HepG2 (cell line): Measurements from ENCODE around the gene STRADA. TPM values are rescaled to one million over a fixed set of nuclear protein-coding genes. Genes with fewer than 3 reads are reported as not detected.
A peak's percentile ranks its signal among the peaks of the same experiment; 100 is the strongest.

ENCODE experiments used
- AKAP8 ChIP-seq: sonication (generic); formaldehyde crosslinking; IDR thresholded peaks from 2 replicates; pipeline ENCODE4 v1.5.1; 2020; ENCODE audit warnings: mild to moderate bottlenecking, missing genetic modification reagents
- BRD4 ChIP-seq: sonication (generic); formaldehyde crosslinking; IDR thresholded peaks from 2 replicates; pipeline ENCODE4 v1.4.0; 2020; ENCODE audit warnings: missing genetic modification reagents
- CBFB ChIP-seq: sonication (generic); formaldehyde crosslinking; IDR thresholded peaks from 2 replicates; pipeline ENCODE4 v1.4.0; 2020; ENCODE audit warnings: missing genetic modification reagents
- MAZ ChIP-seq, 2 experiments: sonication (generic) in 1 of 2; formaldehyde crosslinking in 1 of 2; IDR thresholded peaks; 2 replicates each; pipeline versions ENCODE4 v1.5.0 to v1.6.1; 2012 to 2020; ENCODE audit warnings: low read depth in 2 of 2, mild to moderate bottlenecking in 2 of 2, borderline replicate concordance in 1 of 2, improper control_type of control experiment in 1 of 2, low read length in 1 of 2, missing genetic modification reagents in 1 of 2, moderate library complexity in 1 of 2
- MEIS1 ChIP-seq: sonication (generic); formaldehyde crosslinking; IDR thresholded peaks from 2 replicates; pipeline ENCODE4 v1.9.0; 2021; ENCODE audit warnings: mild to moderate bottlenecking, missing genetic modification reagents, moderate library complexity, borderline replicate concordance
- NFYC ChIP-seq: IDR thresholded peaks from 2 replicates; pipeline ENCODE4 v1.6.1; 2016; ENCODE audit warnings: missing genetic modification reagents, missing compliant biosample characterization
- SP5 ChIP-seq: IDR thresholded peaks from 2 replicates; pipeline ENCODE4 v1.6.1; 2016; ENCODE audit warnings: low read depth, borderline replicate concordance
- TAF15 ChIP-seq: fragments of 200-400 bp; formaldehyde crosslinking; IDR thresholded peaks from one replicate; pipeline ENCODE4 v1.6.1; 2018; ENCODE audit warnings: mild to moderate bottlenecking, low read depth, low read length; ENCODE audit not compliant: poor library complexity, severe bottlenecking
- TRIM24 ChIP-seq: sonication (generic); formaldehyde crosslinking; IDR thresholded peaks from 2 replicates; pipeline ENCODE4 v1.8.0; 2022; ENCODE audit warnings: mild to moderate bottlenecking, missing genetic modification reagents
- ZBTB8A ChIP-seq: sonication (generic); formaldehyde crosslinking; IDR thresholded peaks from 2 replicates; pipeline ENCODE4 v1.4.0; 2020; ENCODE audit warnings: mild to moderate bottlenecking, low read depth, missing genetic modification reagents, borderline replicate concordance
- ZFYVE20 ChIP-seq: sonication (generic); formaldehyde crosslinking; IDR thresholded peaks from 2 replicates; pipeline ENCODE4 v1.8.0; 2023; ENCODE audit warnings: low read depth, mild to moderate bottlenecking, moderate library complexity, missing genetic modification reagents, borderline replicate concordance
- ZNF251 ChIP-seq: sonication (generic); formaldehyde crosslinking; IDR thresholded peaks from 2 replicates; pipeline ENCODE4 v1.9.0; 2021; ENCODE audit warnings: mild to moderate bottlenecking, missing genetic modification reagents
- ZNF34 ChIP-seq: sonication (generic); formaldehyde crosslinking; IDR thresholded peaks from 2 replicates; pipeline ENCODE4 v1.4.0; 2020; ENCODE audit warnings: mild to moderate bottlenecking, missing genetic modification reagents, borderline replicate concordance
- ZNF343 ChIP-seq: sonication (generic); formaldehyde crosslinking; IDR thresholded peaks from 2 replicates; pipeline ENCODE4 v1.4.0; 2020; ENCODE audit warnings: mild to moderate bottlenecking, missing genetic modification reagents
- ZNF547 ChIP-seq: sonication (generic); formaldehyde crosslinking; IDR thresholded peaks from 2 replicates; pipeline ENCODE4 v1.5.1; 2020; ENCODE audit warnings: mild to moderate bottlenecking, missing genetic modification reagents
- ZNF7 ChIP-seq: IDR thresholded peaks from 2 replicates; pipeline ENCODE4 v1.6.1; 2016; ENCODE audit warnings: missing biosample characterization, missing genetic modification reagents
- ZNF724P ChIP-seq: sonication (generic); formaldehyde crosslinking; IDR thresholded peaks from 2 replicates; pipeline ENCODE4 v1.8.0; 2022; ENCODE audit warnings: missing genetic modification reagents, borderline replicate concordance
- ZSCAN12 ChIP-seq: sonication (generic); formaldehyde crosslinking; IDR thresholded peaks from 2 replicates; pipeline ENCODE4 v1.9.0; 2021; ENCODE audit warnings: mild to moderate bottlenecking, missing genetic modification reagents
- polyA plus RNA-seq, 8 experiments: library from polyadenylated mRNA; depleted of rRNA in 3 of 8; stranded (reverse) in 7 of 8; unstranded in 1 of 8; fragments of >200 nt; fragmentation: Illumina TruSeq in 4 of 8; extraction: Trizol in 4 of 8; gene quantifications; 2 replicates each; pipeline versions ENCODE4 v1.2.1 to v1.2.3, GENCODE V29; 2011 to 2016; ENCODE audit warnings: low read depth in 4 of 8, missing spikeins in 1 of 8, mixed read lengths in 1 of 8; ENCODE audit not compliant: insufficient read depth in 1 of 8
- total RNA-seq, 5 experiments: library from RNA; depleted of rRNA; stranded (reverse); fragments of >200 nt; fragmentation: Illumina TruSeq; extraction: Trizol; gene quantifications; 2 replicates each; pipeline ENCODE4 v1.2.3, GENCODE V29; 2016; ENCODE audit warnings: low read depth in 1 of 5
- TF ChIP-seq, protein P1 (sequence below): sonication (generic); formaldehyde crosslinking; IDR thresholded peaks from 2 replicates; pipeline ENCODE4 v1.4.0; 2020; ENCODE audit warnings: missing genetic modification reagents
- TF ChIP-seq, protein P2 (sequence below): IDR thresholded peaks from 2 replicates; pipeline ENCODE4 v1.6.1; 2016; ENCODE audit warnings: missing genetic modification reagents, missing compliant biosample characterization
- TF ChIP-seq, protein P3 (sequence below): sonication (generic); formaldehyde crosslinking; IDR thresholded peaks from 2 replicates; pipeline ENCODE4 v1.4.0; 2020; ENCODE audit warnings: low read depth, mild to moderate bottlenecking, missing genetic modification reagents
- TF ChIP-seq, protein P4 (sequence below): sonication (generic); formaldehyde crosslinking; IDR thresholded peaks from 2 replicates; pipeline ENCODE4 v1.5.0; 2020; ENCODE audit warnings: missing genetic modification reagents, mild to moderate bottlenecking, borderline replicate concordance
- TF ChIP-seq, protein P5 (sequence below): sonication (generic); formaldehyde crosslinking; IDR thresholded peaks from 2 replicates; pipeline ENCODE4 v1.8.1; 2023; ENCODE audit warnings: mild to moderate bottlenecking, inconsistent platforms, moderate library complexity, missing genetic modification reagents, borderline replicate concordance

Gene STRADA
- total and polyA plus RNA-seq, 2 of the 13 experiments (the other 11 are each of a cell fraction or from before 2014, with no cell fraction given), result 17.6 to 17.9 TPM

DNA sequence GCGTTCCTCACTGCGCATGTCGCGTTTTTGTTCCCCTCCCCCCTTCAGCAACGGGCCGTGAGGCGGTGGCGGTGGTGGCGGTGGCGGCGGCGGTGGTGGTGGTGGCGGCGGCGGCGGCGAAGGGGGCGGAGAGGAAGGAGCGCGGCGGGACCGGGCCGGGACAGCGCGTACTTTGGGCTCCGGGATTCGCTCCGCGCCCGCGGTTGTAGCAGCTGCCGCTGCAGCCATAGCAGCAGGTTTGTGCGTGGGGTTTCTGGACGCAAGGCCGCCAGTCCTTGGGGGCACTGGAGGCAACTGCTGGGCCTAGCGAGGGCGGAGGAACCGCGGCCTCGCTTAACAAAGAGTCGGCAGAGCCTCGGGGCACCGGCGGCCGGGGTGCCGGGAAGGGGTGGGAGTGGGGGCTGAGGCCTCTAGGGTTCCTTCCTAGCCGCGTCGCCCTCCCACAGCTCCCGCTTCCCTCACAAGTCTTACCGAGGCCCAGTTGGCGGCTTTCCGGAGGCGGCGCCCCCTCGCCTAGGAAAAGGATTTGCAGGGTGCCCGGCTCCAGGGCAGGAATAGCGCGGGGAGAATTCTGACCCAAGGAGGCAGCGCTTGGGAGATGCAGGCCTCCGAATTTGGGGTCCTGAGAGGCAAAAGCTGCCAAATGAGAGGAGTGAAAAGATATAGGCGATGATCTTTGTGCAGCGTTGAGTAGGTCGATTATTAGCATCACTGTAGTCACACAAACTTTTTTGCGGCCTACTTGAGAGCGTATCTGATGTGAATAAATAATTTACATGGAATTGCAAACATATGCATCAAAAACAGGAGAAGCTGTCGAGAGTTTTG is 32.8 kb upstream of the STRADA start, which contains the start of gene DDX42 (continued):
- TF ChIP-seq, protein P1, sequence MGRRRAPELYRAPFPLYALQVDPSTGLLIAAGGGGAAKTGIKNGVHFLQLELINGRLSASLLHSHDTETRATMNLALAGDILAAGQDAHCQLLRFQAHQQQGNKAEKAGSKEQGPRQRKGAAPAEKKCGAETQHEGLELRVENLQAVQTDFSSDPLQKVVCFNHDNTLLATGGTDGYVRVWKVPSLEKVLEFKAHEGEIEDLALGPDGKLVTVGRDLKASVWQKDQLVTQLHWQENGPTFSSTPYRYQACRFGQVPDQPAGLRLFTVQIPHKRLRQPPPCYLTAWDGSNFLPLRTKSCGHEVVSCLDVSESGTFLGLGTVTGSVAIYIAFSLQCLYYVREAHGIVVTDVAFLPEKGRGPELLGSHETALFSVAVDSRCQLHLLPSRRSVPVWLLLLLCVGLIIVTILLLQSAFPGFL (CRISPR knock-in tag), result 0 out of 2 replicates have a peak, but pooled peaks have one; percentile 59
- TF ChIP-seq MAZ (IDR thresholded peaks at IDR 0.05; ENCODE audit: borderline replicate concordance, low read depth, low read length) (no peak), MAZ (CRISPR knock-in tag; IDR thresholded peaks at IDR 0.05; ENCODE audit: low read depth) (no peak; the same call in 1 of the 2 replicates), AKAP8 (CRISPR knock-in tag) (no peak), ZFYVE20 (CRISPR knock-in tag) (no peak), NFYC (CRISPR knock-in tag) (no peak), ZNF724P (CRISPR knock-in tag) (0 out of 2 replicates have a peak, but pooled peaks have one; percentile 36), ZNF547 (no peak; the same call in none of the 2 replicates), ZNF251 (CRISPR knock-in tag) (no peak), ZBTB8A (CRISPR knock-in tag) (no peak), BRD4 (CRISPR knock-in tag) (no peak), MEIS1 (CRISPR knock-in tag) (peak; percentile 1; the same call in 1 of the 2 replicates), TRIM24 (CRISPR knock-in tag) (no peak), ZNF7 (CRISPR knock-in tag) (no peak), SP5 (CRISPR knock-in tag) (peak; percentile 23; the same call in 1 of the 2 replicates), ZNF34 (CRISPR knock-in tag) (no peak), TAF15 (no peak), ZNF343 (CRISPR knock-in tag) (0 out of 2 replicates have a peak, but pooled peaks have one; percentile 80), CBFB (no peak), ZSCAN12 (CRISPR knock-in tag) (peak; percentile 58; the same call in 1 of the 2 replicates)
- TF ChIP-seq, protein P2, sequence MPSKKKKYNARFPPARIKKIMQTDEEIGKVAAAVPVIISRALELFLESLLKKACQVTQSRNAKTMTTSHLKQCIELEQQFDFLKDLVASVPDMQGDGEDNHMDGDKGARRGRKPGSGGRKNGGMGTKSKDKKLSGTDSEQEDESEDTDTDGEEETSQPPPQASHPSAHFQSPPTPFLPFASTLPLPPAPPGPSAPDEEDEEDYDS (CRISPR knock-in tag), result 0 out of 2 replicates have a peak, but pooled peaks have one; percentile 8
- TF ChIP-seq, protein P3, sequence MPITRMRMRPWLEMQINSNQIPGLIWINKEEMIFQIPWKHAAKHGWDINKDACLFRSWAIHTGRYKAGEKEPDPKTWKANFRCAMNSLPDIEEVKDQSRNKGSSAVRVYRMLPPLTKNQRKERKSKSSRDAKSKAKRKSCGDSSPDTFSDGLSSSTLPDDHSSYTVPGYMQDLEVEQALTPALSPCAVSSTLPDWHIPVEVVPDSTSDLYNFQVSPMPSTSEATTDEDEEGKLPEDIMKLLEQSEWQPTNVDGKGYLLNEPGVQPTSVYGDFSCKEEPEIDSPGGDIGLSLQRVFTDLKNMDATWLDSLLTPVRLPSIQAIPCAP (CRISPR knock-in tag), result 0 out of 2 replicates have a peak, but pooled peaks have one; percentile 20
- TF ChIP-seq, protein P4, sequence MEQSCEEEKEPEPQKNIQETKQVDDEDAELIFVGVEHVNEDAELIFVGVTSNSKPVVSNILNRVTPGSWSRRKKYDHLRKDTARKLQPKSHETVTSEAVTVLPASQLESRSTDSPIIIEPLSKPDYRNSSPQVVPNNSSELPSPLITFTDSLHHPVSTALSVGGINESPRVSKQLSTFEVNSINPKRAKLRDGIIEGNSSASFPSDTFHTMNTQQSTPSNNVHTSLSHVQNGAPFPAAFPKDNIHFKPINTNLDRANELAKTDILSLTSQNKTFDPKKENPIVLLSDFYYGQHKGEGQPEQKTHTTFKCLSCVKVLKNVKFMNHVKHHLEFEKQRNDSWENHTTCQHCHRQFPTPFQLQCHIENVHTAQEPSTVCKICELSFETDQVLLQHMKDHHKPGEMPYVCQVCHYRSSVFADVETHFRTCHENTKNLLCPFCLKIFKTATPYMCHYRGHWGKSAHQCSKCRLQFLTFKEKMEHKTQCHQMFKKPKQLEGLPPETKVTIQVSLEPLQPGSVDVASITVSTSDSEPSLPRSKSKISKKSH (CRISPR knock-in tag), result peak; percentile 72; the same call in 1 of the 2 replicates
- TF ChIP-seq, protein P5, sequence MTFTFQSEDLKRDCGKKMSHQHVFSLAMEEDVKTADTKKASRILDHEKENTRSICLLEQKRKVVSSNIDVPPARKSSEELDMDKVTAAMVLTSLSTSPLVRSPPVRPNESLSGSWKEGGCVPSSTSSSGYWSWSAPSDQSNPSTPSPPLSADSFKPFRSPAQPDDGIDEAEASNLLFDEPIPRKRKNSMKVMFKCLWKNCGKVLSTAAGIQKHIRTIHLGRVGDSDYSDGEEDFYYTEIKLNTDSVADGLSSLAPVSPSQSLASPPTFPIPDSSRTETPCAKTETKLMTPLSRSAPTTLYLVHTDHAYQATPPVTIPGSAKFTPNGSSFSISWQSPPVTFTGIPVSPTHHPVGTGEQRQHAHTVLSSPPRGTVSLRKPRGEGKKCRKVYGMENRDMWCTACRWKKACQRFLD, result no peak
